Activated naive CD4-positive, alpha-beta T cell treated with anti-CD3 and anti-CD28 coated beads, Interleukin-2, amount 50 U/mL, for 72 hours (primary cell): ENCODE results near the gene SMG6. TPM values are rescaled to one million over a fixed set of nuclear protein-coding genes. Genes with fewer than 3 reads are reported as not detected.
A peak's percentile ranks its signal among the peaks of the same experiment; 100 is the strongest.

ENCODE experiments used
- ATAC-seq, 2 donors: fragments of 150-1000 bp; cut with Tn5 transposase; 2 replicates each; pipeline ENCODE4 v1.10.0; 2021; ENCODE audit warnings: mild to moderate bottlenecking in 2 of 2, moderate library complexity in 2 of 2
- DNase-seq, 2 donors: peaks; one replicate each; pipeline ENCODE4 v3.0.0; 2021 to 2022; ENCODE audit warnings: low spot score in 2 of 2
- H3K27ac Mint-ChIP-seq, 2 donors: one replicate each; pipeline ENCODE4 v1.8.0; 2022; ENCODE audit warnings: mild to moderate bottlenecking in 2 of 2, mixed read lengths in 2 of 2
- H3K36me3 Mint-ChIP-seq, 2 donors: one replicate each; pipeline ENCODE4 v1.8.0; 2022; ENCODE audit warnings: mixed read lengths in 2 of 2
- H3K9me3 Mint-ChIP-seq, 2 donors: one replicate each; pipeline ENCODE4 v1.8.0; 2022; ENCODE audit warnings: mixed read lengths in 2 of 2
- total RNA-seq, 2 donors: library from RNA; stranded (reverse); gene quantifications; one replicate each; pipeline ENCODE4 v1.2.3, GENCODE V29; 2022

The SMG6 gene
- total RNA-seq, 2 donors from 2014 or later = 40.1 to 45.2 TPM

DNA sequence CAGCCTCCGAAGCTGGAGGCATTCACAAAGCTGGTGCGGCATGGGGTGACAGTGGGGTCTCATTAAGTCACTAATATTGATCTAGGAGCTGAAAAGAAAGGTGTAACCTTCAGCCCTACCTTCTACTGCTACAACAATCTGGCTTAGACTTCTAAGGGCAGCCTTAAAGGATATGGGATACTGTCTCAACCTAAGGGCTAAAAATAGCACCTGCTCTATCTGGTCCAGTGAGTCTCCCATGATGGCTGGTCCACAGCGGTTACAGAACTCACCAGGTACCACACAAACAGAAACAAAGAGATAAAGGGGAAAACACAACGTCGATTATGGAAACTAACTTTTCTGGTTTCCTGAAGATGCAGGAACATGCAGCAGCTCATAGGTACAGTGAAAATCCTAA lies 115.8 kb downstream of the SMG6 start:
- ATAC-seq (no peak), DNase-seq (no peak)
- H3K9me3 Mint-ChIP-seq = no peaks in the 10 kb centered on the region
- peaks cover 10 to 15% of the 10 kb centered on the region in 2 donors for H3K36me3 Mint-ChIP-seq
- no peak overlapping the region for H3K27ac Mint-ChIP-seq

GRCh38 chr17:2186937-2187336 lies 116.6 kb downstream of the SMG6 start:
- peaks cover 10 to 15% of the 10 kb centered on the region in 2 donors for H3K36me3 Mint-ChIP-seq
- ATAC-seq (no peak), DNase-seq (no peak)
- no peak overlapping the region for H3K27ac Mint-ChIP-seq
- no peaks in the 10 kb centered on the region for H3K9me3 Mint-ChIP-seq

- ATAC-seq = no peak
- Mint-ChIP-seq H3K27ac (peak overlapping the region in 1 of 2 donors; percentile 67), H3K9me3 (no peaks in the 10 kb centered on the region), H3K36me3 (peaks cover 10 to 15% of the 10 kb centered on the region in 2 donors)
- no peak for DNase-seq
Observed at GRCh38 chr17:2184993-2185931, 118.3 kb downstream of the SMG6 start.

DNA sequence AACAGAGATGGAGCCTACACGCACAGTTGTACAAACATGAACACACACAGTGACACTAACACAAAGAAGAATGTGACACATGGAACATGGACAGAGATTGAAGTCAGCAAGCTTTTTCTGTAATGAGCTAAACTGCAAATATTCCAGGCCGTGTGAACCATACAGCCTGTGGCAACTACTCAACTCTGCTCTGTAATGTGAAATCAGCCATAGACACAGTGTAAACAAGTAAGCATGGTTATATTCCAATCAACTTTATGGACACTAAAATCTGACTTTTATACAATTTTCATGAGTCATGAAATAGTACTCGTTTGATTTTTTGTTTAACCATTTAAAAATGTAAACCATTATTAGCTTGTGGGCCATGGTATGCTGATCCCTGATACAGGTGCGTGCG lies 120.2 kb downstream of the SMG6 start:
- peaks cover 10 to 15% of the 10 kb centered on the region in 2 donors for H3K36me3 Mint-ChIP-seq
- DNase-seq = no peak
- no peak for ATAC-seq
- no peak overlapping the region for H3K27ac Mint-ChIP-seq
- H3K9me3 Mint-ChIP-seq = no peaks in the 10 kb centered on the region

- Mint-ChIP-seq H3K9me3 (no peaks in the 10 kb centered on the region), H3K27ac (peak overlapping the region in 1 of 2 donors; percentile 46), H3K36me3 (peaks cover 10 to 15% of the 10 kb centered on the region in 2 donors)
- DNase-seq = no peak
- ATAC-seq = no peak
Observed at GRCh38 chr17:2181897-2182448, 121.6 kb downstream of the SMG6 start.

GRCh38 chr17:2181206-2181896 lies 122.2 kb downstream of the SMG6 start:
- H3K27ac Mint-ChIP-seq = peak overlapping the region in 1 of 2 donors; percentile 46

DNA sequence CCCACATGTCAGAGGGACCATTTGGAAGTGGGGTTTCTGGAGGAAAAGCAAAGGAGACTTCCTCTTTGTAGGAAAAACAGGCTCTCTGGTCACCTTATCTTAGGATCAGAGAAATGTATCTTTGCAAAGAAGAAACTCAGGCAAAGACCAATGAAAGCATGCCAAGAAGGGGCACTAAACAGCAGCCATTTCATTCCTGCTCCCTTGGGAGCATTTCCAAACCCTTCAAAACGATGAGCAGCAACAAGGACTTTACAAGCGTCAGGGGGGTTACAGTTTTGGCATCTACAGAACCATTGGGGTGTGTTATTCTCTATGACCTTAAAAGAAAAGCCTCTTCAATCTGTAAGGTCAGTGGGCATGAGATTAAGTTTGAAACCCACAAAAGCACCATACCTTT lies 122.8 kb downstream of the SMG6 start:
- Mint-ChIP-seq H3K27ac (peak overlapping the region in 1 of 2 donors; percentile 52), H3K9me3 (no peaks in the 10 kb centered on the region), H3K36me3 (peaks cover 4 to 10% of the 10 kb centered on the region in 2 donors)
- DNase-seq (no peak), ATAC-seq (no peak)

More at GRCh38 chr17:2181206-2181896, 122.2 kb downstream of the SMG6 start:
- H3K36me3 Mint-ChIP-seq = peaks cover 10 to 15% of the 10 kb centered on the region in 2 donors
- H3K9me3 Mint-ChIP-seq = no peaks in the 10 kb centered on the region
- no peak for DNase-seq
- ATAC-seq = no peak

DNA sequence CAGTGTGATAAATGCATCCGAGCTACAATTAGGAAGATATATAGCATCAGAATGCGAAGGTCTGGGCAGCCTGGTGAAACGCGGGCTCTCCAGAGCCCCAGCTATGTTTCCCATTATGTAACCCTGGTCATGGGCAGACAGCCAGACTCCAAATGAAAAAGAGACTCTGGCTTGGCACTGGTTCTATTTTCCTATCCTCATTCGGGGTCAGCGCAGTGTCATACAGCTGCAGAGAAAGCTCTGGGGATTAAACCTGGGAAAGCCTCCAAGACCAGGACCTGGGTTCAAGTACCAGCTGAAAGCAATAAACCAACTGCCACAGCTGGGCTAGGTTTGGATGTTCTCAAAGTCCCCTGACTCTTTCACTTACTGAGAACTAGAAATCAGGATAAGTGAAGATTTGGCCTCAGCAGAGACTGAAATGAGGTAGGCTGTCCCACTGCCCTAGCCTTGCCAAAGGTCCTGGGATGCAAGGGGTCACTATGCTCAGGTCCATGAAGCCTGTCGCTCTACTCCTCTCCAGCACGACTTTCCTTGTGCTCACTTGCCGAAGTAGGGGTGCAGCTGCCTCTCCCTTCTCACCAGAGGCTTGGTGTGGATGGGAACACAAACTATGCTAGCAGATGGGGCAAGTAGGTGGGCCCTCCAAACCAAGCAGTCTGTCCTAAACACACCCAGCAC lies 123.8 kb downstream of the SMG6 start:
- H3K36me3 Mint-ChIP-seq = peaks cover 0 to 4% of the 10 kb centered on the region in 2 donors

GRCh38 chr17:2178798-2179501 lies 124.6 kb downstream of the SMG6 start:
- ATAC-seq = no peak
- Mint-ChIP-seq H3K27ac (no peak overlapping the region), H3K36me3 (peaks cover 0 to 4% of the 10 kb centered on the region in 2 donors), H3K9me3 (no peaks in the 10 kb centered on the region)
- DNase-seq = no peak

More for the DNA sequence above, 123.8 kb downstream of the SMG6 start:
- ATAC-seq (no peak), DNase-seq (no peak)
- Mint-ChIP-seq H3K9me3 (no peaks in the 10 kb centered on the region), H3K27ac (peak overlapping the region; percentile 44 to 52)

DNA sequence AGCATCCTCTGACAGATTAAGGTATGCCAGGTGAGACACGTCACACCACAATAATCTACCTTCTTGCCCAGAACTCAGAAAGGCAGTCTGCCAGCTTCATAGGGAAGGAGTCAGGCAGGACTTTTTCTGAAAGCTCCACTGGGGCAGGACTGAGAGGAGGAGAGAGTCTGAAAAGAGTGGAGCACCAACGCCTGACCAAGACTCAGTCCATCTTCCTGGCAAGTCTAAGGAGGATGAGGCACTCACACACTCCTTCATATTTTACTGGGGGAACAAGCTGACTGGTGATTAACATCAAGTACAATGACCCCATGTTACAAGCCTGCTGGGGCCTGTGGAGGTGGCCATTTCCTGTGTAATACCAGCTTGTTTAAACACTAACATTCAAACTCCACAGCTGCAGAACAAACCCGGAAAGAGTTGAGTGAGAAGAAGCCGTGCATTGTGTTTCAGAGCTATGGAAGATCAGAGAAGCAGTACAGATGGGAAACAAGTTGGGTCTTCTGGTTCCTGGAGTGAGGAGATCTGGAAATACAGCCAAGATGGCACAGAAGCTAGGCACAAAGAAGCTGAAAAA lies 126.3 kb downstream of the SMG6 start:
- H3K36me3 Mint-ChIP-seq = no peaks in the 10 kb centered on the region
- no peak overlapping the region for H3K27ac Mint-ChIP-seq
- ATAC-seq (no peak), DNase-seq (no peak)
- H3K9me3 Mint-ChIP-seq = no peaks in the 10 kb centered on the region

- H3K9me3 Mint-ChIP-seq = no peaks in the 10 kb centered on the region
- ATAC-seq (no peak), DNase-seq (no peak)
- no peaks in the 10 kb centered on the region for H3K36me3 Mint-ChIP-seq
- peak overlapping the region in 1 of 2 donors; percentile 36 for H3K27ac Mint-ChIP-seq
Observed at GRCh38 chr17:2176499-2177169, 127.0 kb downstream of the SMG6 start.

DNA sequence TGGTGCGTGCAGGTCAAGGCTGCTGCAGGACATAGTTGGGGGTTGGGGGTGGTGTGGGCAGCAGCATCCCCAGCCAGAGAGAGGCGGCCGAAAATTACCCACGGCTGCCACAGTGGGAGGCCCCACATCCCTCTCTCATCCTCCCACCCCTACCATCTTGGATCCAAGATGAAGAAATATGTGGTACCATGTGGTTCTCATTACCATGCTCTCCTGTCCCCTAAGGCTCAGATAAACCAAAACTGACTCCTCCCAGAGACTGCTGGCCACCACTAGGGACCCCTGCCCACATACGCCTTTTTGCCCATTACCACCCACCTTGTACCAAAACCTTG lies 128.3 kb downstream of the SMG6 start:
- ATAC-seq (no peak), DNase-seq (no peak)
- H3K36me3 Mint-ChIP-seq = no peaks in the 10 kb centered on the region
- peak overlapping the region in 1 of 2 donors; percentile 40 for H3K27ac Mint-ChIP-seq
- no peaks in the 10 kb centered on the region for H3K9me3 Mint-ChIP-seq

GRCh38 chr17:2174468-2175293 lies 128.9 kb downstream of the SMG6 start:
- ATAC-seq = no peak
- Mint-ChIP-seq H3K9me3 (no peaks in the 10 kb centered on the region), H3K36me3 (peaks cover 0 to 1% of the 10 kb centered on the region in 2 donors), H3K27ac (peak overlapping the region in 1 of 2 donors; percentile 40)
- no peak for DNase-seq

DNA sequence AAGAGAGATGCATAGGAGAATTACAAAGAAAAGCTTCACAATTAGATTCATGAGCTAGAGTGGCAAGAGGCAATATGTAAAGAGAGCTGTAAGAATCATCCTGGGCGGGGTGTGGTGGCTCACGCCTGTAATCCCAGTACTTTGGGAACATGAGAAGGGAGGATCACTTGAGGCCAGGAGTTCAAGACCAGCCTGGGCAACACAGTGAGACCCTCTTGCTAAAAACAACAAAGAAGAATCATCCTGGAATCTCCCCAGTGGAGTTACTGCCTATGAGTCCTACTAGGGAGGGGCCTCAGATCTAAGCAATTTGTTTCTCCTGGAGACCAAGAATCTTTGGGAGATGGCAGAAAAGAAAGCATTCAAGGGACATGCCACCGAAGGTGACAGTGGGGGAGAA lies 129.6 kb downstream of the SMG6 start:
- Mint-ChIP-seq H3K9me3 (no peaks in the 10 kb centered on the region), H3K36me3 (peaks cover 0 to 6% of the 10 kb centered on the region in 2 donors), H3K27ac (peak overlapping the region in 1 of 2 donors; percentile 32)
- DNase-seq = no peak
- ATAC-seq = no peak

DNA sequence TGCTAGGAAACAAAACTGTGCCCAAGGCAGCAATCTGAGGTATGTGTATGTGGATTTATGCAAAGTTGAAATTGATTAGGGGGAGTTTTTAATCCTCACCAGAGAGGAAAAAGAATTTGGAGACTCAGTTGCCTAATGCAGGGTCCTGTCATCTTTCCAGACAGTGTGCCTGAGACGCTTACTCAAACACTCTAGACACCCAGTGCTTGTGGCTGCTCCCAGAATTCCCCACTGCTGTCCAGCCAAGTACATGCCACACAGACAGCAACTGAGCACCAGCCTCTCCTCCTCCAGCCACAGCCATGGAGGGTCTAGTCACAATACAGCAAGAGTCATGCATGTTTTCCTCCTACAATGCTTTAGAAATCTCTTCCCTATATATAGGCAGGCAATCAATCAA lies 130.6 kb downstream of the SMG6 start:
- peaks cover 0 to 6% of the 10 kb centered on the region in 2 donors for H3K36me3 Mint-ChIP-seq
- no peak for DNase-seq
- no peak for ATAC-seq
- H3K9me3 Mint-ChIP-seq = no peaks in the 10 kb centered on the region
- peak overlapping the region in 1 of 2 donors; percentile 9 for H3K27ac Mint-ChIP-seq
